ENCODE measurements around the gene PAPPA.

Gene PAPPA

GRCh38 chr9:116327701-116328405, 174.3 kb downstream of the PAPPA start:
- DNase-seq (ENCODE audit: low read depth) = peak; percentile 80
- TF ChIP-seq CTCF (conservative IDR thresholded peaks at IDR 0.05; ENCODE audit: low read depth, low read length) = no peak
- H3K4me3 ChIP-seq (ENCODE audit: low read depth, low read length) = no peak overlapping the region

- no peak overlapping the region for H3K4me3 ChIP-seq (ENCODE audit: low read depth, low read length)
- DNase-seq (ENCODE audit: low read depth) = no peak
- TF ChIP-seq CTCF (conservative IDR thresholded peaks at IDR 0.05; ENCODE audit: low read depth, low read length) = no peak
Observed at GRCh38 chr9:116329470-116329869, 175.9 kb downstream of the PAPPA start.

GRCh38 chr9:116331241-116331640, 177.7 kb downstream of the PAPPA start:
- no peak for TF ChIP-seq CTCF (conservative IDR thresholded peaks at IDR 0.05; ENCODE audit: low read depth, low read length)
- H3K4me3 ChIP-seq (ENCODE audit: low read depth, low read length) = no peak overlapping the region
- DNase-seq (ENCODE audit: low read depth) = no peak

GRCh38 chr9:116332090-116332489, 178.5 kb downstream of the PAPPA start:
- no peak for TF ChIP-seq CTCF (conservative IDR thresholded peaks at IDR 0.05; ENCODE audit: low read depth, low read length)
- H3K4me3 ChIP-seq (ENCODE audit: low read depth, low read length) = no peak overlapping the region
- no peak for DNase-seq (ENCODE audit: low read depth)

GRCh38 chr9:116333254-116333653, 179.7 kb downstream of the PAPPA start:
- no peak for DNase-seq (ENCODE audit: low read depth)
- no peak for TF ChIP-seq CTCF (conservative IDR thresholded peaks at IDR 0.05; ENCODE audit: low read depth, low read length)
- H3K4me3 ChIP-seq (ENCODE audit: low read depth, low read length) = no peak overlapping the region

- TF ChIP-seq CTCF (conservative IDR thresholded peaks at IDR 0.05; ENCODE audit: low read depth, low read length) = no peak
- H3K4me3 ChIP-seq (ENCODE audit: low read depth, low read length) = no peak overlapping the region
- DNase-seq (ENCODE audit: low read depth) = no peak
Observed at GRCh38 chr9:116334546-116335150, 181.1 kb downstream of the PAPPA start.

GRCh38 chr9:116335392-116335791, 181.8 kb downstream of the PAPPA start:
- no peak for TF ChIP-seq CTCF (conservative IDR thresholded peaks at IDR 0.05; ENCODE audit: low read depth, low read length)

More at GRCh38 chr9:116335392-116335791, 181.8 kb downstream of the PAPPA start:
- H3K4me3 ChIP-seq (ENCODE audit: low read depth, low read length) = no peak overlapping the region
- DNase-seq (ENCODE audit: low read depth) = no peak

Measured in choroid plexus epithelial cell (primary cell).